IgD-negative memory B cell (primary cell): ENCODE data around the gene SELE. TPM values are rescaled to one million over a fixed set of nuclear protein-coding genes. Genes with fewer than 3 reads are reported as not detected.
"Not testable (repeated sequence)": the region's sequence is repeated elsewhere in the genome, so short reads cannot be mapped to it uniquely, and the experiment has no call there.

ENCODE experiments used
- H3K27ac Mint-ChIP-seq, 3 donors: one replicate each; pipeline ENCODE4 v1.8.0; 2020 to 2022; ENCODE audit warnings: mild to moderate bottlenecking in 3 of 3, mixed read lengths in 3 of 3, moderate library complexity in 1 of 3
- H3K27me3 Mint-ChIP-seq: one replicate; pipeline ENCODE4 v1.8.0; 2021; ENCODE audit warnings: mixed read lengths
- H3K36me3 Mint-ChIP-seq: one replicate; pipeline ENCODE4 v1.8.0; 2020; ENCODE audit warnings: mild to moderate bottlenecking, mixed read lengths
- H3K4me1 Mint-ChIP-seq, 3 donors: one replicate each; pipeline ENCODE4 v1.8.0; 2020 to 2022; ENCODE audit warnings: mixed read lengths in 3 of 3, mild to moderate bottlenecking in 1 of 3
- H3K4me3 Mint-ChIP-seq, 4 donors: one replicate each; pipeline ENCODE4 v1.8.0; 2020 to 2022; ENCODE audit warnings: mild to moderate bottlenecking in 4 of 4, mixed read lengths in 4 of 4, moderate library complexity in 3 of 4
- H3K9me3 Mint-ChIP-seq, 3 donors: one replicate each; pipeline ENCODE4 v1.8.0; 2020 to 2021; ENCODE audit warnings: mixed read lengths in 3 of 3, mild to moderate bottlenecking in 1 of 3
- polyA plus RNA-seq: library from polyadenylated mRNA; unstranded; fragments of 300-500 nt; fragmentation: Illumina TruSeq; gene quantifications from one replicate; pipeline ENCODE4 v1.2.3, GENCODE V29; 2021

Gene SELE
- polyA plus RNA-seq, 1 donor from 2014 or later: not detected

DNA sequence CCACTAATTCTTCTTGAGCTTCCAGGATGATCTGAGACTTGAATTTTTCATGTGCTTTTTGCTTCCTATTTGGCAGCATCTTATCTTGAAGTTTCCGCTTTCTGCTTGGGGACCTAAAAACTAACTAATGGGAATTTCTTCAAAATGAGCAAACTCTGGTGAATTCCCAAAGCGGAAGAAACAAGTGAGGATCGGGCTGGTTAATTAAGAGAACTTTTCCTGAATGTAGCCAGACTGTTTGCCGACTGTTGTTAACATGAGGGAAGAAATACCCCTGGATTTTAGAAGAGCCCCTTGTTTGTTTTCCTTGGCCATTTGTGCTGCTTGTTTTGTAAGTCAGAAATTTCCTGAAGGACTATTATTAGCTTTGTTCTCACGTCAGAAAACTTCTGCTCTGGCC, 6.1 kb upstream of the SELE start:
- peaks cover 0 to 2% (median 0%) of the 10 kb centered on the region in 3 donors for H3K9me3 Mint-ChIP-seq
- H3K4me3 Mint-ChIP-seq: no peak overlapping the region
- no peaks in the 10 kb centered on the region for H3K36me3 Mint-ChIP-seq
- peaks cover 6% of the 10 kb centered on the region for H3K27me3 Mint-ChIP-seq
- H3K4me1 Mint-ChIP-seq: no peaks in the 10 kb centered on the region
- no peak overlapping the region for H3K27ac Mint-ChIP-seq

DNA sequence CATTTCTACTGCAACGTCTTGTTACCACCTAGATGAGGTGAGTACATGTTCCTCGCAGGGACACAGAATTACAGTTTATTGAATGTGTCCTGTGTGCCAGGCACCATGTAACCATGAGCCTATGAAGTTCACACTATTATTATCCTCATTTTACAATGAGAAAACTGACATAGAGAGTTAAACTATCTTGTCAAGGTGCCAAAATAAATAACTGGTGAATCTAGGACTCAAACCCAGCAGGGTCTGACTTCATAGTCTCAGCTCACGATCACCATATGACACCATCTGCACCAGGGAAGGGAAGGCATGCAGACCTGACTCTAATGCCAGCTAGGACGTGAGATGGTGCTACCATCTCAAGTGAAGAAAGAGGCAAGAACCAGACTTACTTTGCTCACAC, 2.4 kb downstream of the SELE start:
- H3K27ac Mint-ChIP-seq: no peak overlapping the region
- H3K4me3 Mint-ChIP-seq: no peak overlapping the region
- H3K9me3 Mint-ChIP-seq: no peaks in the 10 kb centered on the region
- H3K4me1 Mint-ChIP-seq: no peaks in the 10 kb centered on the region
- peaks cover 6% of the 10 kb centered on the region for H3K27me3 Mint-ChIP-seq
- no peaks in the 10 kb centered on the region for H3K36me3 Mint-ChIP-seq

DNA sequence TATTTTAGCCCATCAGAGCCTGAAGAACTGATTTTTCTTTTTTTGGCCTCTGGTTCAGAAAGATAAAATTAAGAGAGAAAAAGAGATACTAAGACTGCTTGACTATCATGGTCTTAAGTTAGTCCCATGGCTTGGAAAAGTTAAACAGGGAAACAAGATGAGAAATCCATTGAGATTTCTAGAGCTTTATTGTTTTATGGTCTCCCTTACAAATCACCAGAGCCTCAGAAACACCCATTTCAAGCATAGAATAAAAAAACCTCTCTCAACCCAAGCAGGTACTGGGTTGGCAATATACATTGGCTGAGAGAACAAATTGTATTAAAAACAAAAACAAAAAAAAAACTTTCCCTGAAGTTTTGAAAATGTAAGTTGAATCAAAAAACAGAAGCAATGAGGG, 3.9 kb downstream of the SELE start:
- Mint-ChIP-seq H3K36me3 (no peaks in the 10 kb centered on the region), H3K4me1 (no peaks in the 10 kb centered on the region), H3K27ac (no peak overlapping the region), H3K4me3 (no peak overlapping the region), H3K9me3 (no peaks in the 10 kb centered on the region), H3K27me3 (peaks cover 6% of the 10 kb centered on the region)

DNA sequence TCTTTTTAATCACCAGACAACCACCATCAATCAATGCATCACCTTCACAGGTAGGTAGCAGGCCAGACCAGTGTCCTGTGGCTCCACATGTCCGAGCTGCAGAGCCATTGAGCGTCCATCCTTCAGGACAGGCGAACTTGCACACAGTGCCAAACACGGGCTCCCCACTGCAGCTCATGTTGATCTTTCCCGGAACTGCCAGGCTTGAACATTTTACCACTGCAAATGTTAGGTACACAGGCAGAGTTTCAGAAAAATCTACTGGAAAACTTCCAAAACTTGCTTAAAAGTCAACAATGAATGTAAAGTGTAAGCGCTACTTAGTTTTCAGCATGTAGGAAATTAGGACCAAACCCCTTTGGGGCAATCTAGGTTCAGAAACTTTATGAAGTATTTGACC, 6.6 kb downstream of the SELE start:
- peaks cover 8% of the 10 kb centered on the region for H3K27me3 Mint-ChIP-seq
- no peaks in the 10 kb centered on the region for H3K9me3 Mint-ChIP-seq
- H3K4me1 Mint-ChIP-seq: no peaks in the 10 kb centered on the region
- no peak overlapping the region for H3K27ac Mint-ChIP-seq
- no peaks in the 10 kb centered on the region for H3K36me3 Mint-ChIP-seq
- no peak overlapping the region for H3K4me3 Mint-ChIP-seq

DNA sequence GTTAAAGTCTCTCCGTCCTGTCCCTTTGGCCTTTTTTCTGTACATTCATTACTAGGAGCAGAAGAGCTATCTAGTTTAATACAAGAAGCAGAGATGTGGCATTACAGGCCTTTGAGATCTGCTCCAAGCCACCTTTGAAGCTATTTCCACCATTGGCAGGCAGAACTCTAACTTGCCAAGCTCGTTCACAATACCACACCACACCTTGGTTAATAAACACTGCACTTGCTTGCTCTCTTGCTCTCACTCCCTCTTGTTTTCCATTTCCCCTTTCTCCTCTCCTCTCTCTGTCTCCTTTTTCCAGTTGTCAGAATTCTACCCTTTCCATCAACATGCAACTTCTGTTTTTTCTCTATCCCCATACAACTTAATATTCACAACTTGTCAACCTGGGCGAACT, 7.0 kb downstream of the SELE start:
- Mint-ChIP-seq H3K4me1 (no peaks in the 10 kb centered on the region), H3K36me3 (no peaks in the 10 kb centered on the region), H3K4me3 (no peak overlapping the region), H3K27ac (no peak overlapping the region), H3K9me3 (no peaks in the 10 kb centered on the region), H3K27me3 (peaks cover 8% of the 10 kb centered on the region)

DNA sequence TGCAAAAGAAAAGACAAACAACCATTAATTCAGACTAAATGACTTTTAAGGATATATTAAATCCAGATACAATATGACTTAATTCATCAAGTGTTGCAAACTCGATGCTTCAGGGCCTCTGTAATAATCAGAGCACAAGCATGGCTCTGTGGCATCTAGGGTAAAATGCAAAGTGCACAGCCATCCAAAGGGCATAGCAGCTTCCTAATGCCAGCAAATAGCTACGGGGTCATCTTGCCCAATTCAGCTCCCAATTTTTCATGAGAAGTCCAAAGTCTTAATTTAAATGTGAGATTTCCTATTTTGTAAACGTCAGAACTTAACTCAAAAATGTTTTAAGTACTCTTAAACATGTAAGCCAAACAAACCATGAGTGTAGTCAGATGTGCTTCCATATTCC, 7.9 kb downstream of the SELE start:
- Mint-ChIP-seq H3K27ac (no peak overlapping the region), H3K4me1 (no peaks in the 10 kb centered on the region), H3K36me3 (no peaks in the 10 kb centered on the region), H3K27me3 (peaks cover 8% of the 10 kb centered on the region), H3K9me3 (no peaks in the 10 kb centered on the region), H3K4me3 (no peak overlapping the region)

DNA sequence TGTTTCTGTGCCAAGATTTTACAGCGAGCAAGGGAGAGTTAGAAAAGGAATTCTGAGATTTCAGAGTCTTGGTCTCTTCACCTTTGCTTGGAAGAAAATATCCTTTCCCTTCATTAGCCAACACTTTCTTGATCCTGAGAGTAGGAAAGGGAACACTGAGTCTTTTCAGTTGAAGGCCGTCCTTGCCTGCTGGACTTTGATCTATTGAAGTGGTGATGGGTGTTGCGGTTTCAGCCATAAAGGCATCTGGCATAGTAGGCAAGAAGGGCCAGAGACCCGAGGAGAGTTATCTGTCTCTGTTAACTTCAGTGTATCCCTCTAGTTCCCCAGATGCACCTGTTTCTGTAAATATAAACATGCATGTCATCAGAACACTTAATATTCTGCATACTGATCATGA, 9.7 kb downstream of the SELE start:
- Mint-ChIP-seq H3K9me3 (no peaks in the 10 kb centered on the region), H3K4me3 (no peak overlapping the region), H3K27ac (no peak overlapping the region), H3K4me1 (no peaks in the 10 kb centered on the region), H3K36me3 (no peaks in the 10 kb centered on the region), H3K27me3 (peaks cover 6% of the 10 kb centered on the region)

DNA sequence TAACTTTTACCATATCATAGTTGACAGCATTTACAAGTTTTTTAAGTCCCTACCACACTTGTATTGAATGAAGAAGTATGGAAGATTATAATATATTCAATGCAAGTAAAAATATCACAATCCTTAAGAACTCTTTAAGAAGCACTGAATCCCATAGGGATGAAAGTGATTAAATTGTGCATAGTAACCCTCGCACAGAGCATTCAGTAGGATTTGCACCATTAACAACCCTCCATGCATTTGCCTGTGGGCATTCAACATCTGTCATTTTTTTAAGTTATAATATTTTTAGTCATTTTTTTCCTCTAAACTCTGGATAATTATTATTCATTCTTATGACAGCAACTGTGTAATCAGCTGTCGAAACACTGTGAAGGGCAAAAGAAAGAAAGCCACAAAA, 10.1 kb downstream of the SELE start:
- H3K4me1 Mint-ChIP-seq: no peaks in the 10 kb centered on the region
- peaks cover 6% of the 10 kb centered on the region for H3K27me3 Mint-ChIP-seq
- no peaks in the 10 kb centered on the region for H3K36me3 Mint-ChIP-seq
- no peaks in the 10 kb centered on the region for H3K9me3 Mint-ChIP-seq
- H3K4me3 Mint-ChIP-seq: no peak overlapping the region
- H3K27ac Mint-ChIP-seq: no peak overlapping the region

DNA sequence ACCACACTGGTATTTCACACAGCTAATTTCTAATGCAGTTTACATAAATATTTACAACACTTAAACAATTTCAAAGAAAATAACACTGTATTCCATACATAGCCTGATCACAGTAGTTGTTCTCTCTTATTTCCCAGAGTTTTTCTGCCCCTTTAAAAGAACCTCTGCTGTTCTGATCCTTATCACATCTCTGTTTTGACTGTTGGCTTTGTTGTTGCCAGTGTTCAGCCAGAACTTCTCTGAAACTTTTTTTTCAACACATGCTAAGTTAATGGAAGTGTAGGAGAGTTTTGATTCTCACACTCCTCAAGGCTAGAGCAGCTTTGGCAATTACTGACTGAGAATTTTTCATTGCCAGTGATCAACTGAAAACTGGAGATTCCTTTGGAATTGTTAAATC, 11.1 kb downstream of the SELE start:
- Mint-ChIP-seq H3K27me3 (peaks cover 2% of the 10 kb centered on the region), H3K9me3 (no peaks in the 10 kb centered on the region), H3K4me3 (no peak overlapping the region), H3K27ac (no peak overlapping the region), H3K4me1 (no peaks in the 10 kb centered on the region), H3K36me3 (no peaks in the 10 kb centered on the region)

DNA sequence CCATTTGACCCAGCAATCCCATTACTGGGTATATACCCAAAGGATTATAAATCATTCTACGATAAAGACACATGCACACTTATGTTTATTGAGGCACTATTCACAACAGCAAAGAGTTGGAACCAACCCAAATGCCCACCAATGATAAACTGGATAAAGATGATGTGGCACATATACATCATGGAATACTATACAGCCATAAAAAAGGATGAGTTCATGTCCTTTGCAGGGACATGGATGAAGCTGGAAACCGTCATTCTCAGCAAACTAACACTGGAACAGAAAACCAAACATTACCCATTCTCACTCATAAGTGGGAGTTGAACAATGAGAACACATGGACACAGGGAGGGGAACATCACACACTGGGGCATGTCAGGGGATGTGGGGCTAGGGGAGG, 18.8 kb downstream of the SELE start:
- not testable (repeated sequence) for H3K4me3 Mint-ChIP-seq, H3K36me3 Mint-ChIP-seq, H3K4me1 Mint-ChIP-seq, H3K27me3 Mint-ChIP-seq, H3K9me3 Mint-ChIP-seq
- H3K27ac Mint-ChIP-seq: peak overlapping the region in 1 of 3 donors; percentile 6

DNA sequence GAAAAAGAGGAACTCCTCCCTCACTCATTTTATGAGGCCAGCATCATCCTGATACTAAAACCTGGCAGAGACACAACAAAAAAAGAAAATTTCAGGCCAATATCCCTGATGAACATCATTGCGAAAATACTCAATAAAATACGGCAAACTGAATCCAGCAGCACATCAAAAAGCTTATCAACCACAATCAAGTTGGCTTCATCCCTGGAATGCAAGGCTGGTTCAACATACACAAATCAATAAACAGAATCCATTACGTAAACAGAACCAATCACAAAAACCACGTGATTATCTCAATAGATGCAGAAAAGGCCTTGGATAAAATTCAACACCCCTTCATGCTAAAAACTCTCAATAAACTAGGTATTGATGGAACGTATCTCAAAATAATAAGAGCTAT, 20.8 kb downstream of the SELE start:
- H3K27ac Mint-ChIP-seq, H3K27me3 Mint-ChIP-seq, H3K9me3 Mint-ChIP-seq, H3K36me3 Mint-ChIP-seq: not testable (repeated sequence)
- Mint-ChIP-seq H3K4me1 (peaks cover 6 to 13% (median 11%) of the 10 kb centered on the region in 3 donors), H3K4me3 (peak overlapping the region in 1 of 4 donors; percentile 19)

DNA sequence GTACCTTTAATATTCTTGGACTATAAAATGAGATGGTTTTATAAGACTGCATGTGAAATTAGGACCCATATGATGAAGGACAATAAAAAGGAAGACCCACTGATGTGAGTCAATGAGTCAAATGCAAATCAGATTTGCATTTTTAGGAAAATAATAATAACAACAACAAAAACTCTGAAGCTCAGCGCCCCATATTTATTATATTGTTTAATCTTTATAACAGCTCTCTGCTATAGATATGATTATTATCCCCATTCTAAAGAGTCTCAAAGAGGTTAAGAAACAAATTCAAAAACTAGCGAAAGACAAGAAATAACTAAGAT, 21.6 kb downstream of the SELE start:
- H3K36me3 Mint-ChIP-seq: peaks cover 8% of the 10 kb centered on the region
- peak overlapping the region in 2 of 4 donors; percentile 96 to 97 for H3K4me3 Mint-ChIP-seq
- H3K27ac Mint-ChIP-seq: peak overlapping the region; percentile 5 to 91 (median 40)
- peaks cover 8 to 15% (median 11%) of the 10 kb centered on the region in 3 donors for H3K4me1 Mint-ChIP-seq
- H3K9me3 Mint-ChIP-seq: peaks cover 0 to 3% (median 3%) of the 10 kb centered on the region in 3 donors
- H3K27me3 Mint-ChIP-seq: no peaks in the 10 kb centered on the region

DNA sequence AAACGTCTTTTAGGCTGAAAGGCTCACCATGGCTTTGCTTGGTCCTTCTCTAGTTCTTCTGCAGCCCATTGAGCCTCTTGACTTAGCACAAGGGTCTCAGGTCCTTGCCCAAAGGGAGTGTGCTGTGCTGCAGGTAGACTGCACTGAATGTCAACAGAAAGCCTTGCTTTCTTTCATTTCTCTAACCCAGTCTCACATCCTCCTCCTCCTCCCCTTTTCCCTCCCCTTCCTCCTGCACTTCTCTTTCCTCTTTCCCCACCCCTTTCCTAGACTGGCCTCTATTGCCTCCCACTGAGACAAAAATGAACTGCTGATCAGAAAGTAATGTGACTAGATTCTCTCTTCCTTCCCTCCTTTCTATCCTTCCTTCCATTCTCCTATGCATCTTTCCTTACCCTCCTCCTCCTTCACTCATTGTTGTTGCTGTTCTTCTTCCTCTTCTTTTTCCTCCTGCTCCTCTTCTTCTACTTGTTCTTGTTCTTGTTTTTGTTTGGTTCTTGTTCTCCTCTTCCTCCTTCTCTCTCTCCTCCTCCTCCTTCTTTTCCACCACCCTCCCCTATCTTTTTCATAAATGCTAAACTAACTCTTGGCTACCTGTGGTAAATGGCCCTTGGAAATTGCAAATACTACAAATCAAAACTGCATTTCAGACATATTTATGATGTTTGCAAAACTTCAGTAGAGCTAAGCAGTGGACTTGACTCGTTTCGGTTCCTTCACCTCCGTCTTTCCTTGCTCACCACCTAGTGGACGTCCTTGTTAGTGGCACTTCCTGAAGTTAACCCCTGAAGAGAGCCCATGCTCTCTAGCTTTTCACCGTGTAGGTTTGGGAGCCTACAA, 22.2 kb downstream of the SELE start, which contains the start of gene SELL:
SELL (minus strand) TSS at position 152 of the 840 bp plus-strand sequence; CDS start at position 30, 122 bp downstream.
- Mint-ChIP-seq H3K27me3 (no peaks in the 10 kb centered on the region), H3K9me3 (peaks cover 0 to 3% (median 3%) of the 10 kb centered on the region in 3 donors), H3K4me3 (peak within 1 kb of the TSS; percentile 96 to 97 (median 96)), H3K27ac (peak within 1 kb of the TSS; percentile 5 to 91 (median 40)), H3K36me3 (peaks cover 12% of the 10 kb centered on the region), H3K4me1 (peaks cover 13 to 21% (median 16%) of the 10 kb centered on the region in 3 donors)

DNA sequence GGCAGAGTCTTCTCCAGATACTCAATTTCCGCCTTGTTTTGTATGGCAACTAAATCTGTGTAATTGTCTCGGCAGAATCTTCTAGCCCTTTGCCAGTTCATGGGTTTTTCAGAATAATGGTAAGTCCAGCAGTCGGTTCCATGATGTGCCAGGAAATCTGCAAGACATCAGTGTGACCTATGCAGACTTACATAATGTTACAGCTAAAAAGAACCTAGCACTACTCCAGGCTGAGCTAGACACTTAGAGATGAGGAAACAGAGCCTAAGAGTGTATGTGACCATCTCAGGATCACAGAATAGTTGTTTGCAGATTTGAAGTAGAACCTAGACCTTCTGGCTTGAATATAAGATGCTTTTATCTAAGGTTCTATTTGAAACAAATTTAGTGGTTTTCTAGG, 25.2 kb downstream of the SELE start:
- Mint-ChIP-seq H3K9me3 (peaks cover 0 to 3% (median 0%) of the 10 kb centered on the region in 3 donors), H3K27ac (peak overlapping the region; percentile 77 to 88 (median 85)), H3K27me3 (no peaks in the 10 kb centered on the region), H3K4me1 (peaks cover 41 to 50% (median 43%) of the 10 kb centered on the region in 3 donors), H3K4me3 (peak overlapping the region; percentile 96 to 97 (median 96)), H3K36me3 (peaks cover 27% of the 10 kb centered on the region)

DNA sequence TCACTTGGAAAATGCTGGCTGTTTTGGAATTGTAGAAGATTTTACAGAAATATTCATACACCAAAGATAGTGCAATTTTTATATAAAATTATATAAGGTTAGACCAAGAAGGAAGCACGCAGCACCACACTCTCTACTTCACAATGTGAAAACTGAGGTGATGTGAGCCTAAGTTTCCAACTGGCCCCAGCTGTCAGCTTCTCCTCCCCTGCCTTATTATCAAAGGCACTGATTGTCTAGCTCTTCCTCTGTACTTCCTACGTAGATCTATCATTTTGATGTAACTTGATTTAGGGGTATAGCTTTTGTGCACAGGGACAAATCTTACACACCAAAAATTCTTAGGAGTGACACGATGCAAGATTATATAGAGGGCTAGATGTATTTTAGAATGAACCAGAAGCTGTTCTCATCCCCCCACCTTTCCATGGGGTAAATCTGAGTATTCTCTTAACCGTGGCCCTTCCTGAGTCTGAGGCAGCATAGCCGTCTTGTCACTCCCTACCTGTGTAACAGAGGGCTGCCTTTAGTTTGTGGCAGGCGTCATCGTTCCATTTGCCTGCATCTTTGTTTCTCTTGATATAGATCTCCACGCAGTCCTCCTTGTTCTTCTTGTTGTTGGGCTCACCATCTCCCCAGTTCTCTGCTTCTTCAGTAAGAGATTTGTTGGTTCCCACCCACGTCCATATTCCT, 25.8 kb downstream of the SELE start:
- H3K4me1 Mint-ChIP-seq: peaks cover 46 to 56% (median 48%) of the 10 kb centered on the region in 3 donors
- peak overlapping the region; percentile 96 to 97 (median 96) for H3K4me3 Mint-ChIP-seq
- H3K27ac Mint-ChIP-seq: peak overlapping the region; percentile 77 to 88 (median 85)
- H3K27me3 Mint-ChIP-seq: no peaks in the 10 kb centered on the region
- no peaks in the 10 kb centered on the region for H3K9me3 Mint-ChIP-seq
- peaks cover 31% of the 10 kb centered on the region for H3K36me3 Mint-ChIP-seq
